ENCODE results near the gene GPSM1.

GPSM1 gene

GRCh38 chr9:136377341-136378169 lies 50.2 kb downstream of the GPSM1 start:
- no peak for DNase-seq (ENCODE audit: low spot score)

- DNase-seq (ENCODE audit: low spot score), result no peak
Measured at GRCh38 chr9:136378170-136379002, 51.0 kb downstream of the GPSM1 start.

- DNase-seq (ENCODE audit: low spot score), result no peak
Measured at GRCh38 chr9:136379003-136379287, 51.6 kb downstream of the GPSM1 start.

- DNase-seq (ENCODE audit: low spot score), result no peak
Measured at GRCh38 chr9:136379401-136379800, 52.1 kb downstream of the GPSM1 start.

GRCh38 chr9:136379891-136380290 lies 52.6 kb downstream of the GPSM1 start:
- no peak for DNase-seq (ENCODE audit: low spot score)

GRCh38 chr9:136380381-136380780 lies 53.0 kb downstream of the GPSM1 start:
- DNase-seq (ENCODE audit: low spot score), result no peak

GRCh38 chr9:136381311-136381710 lies 54.0 kb downstream of the GPSM1 start:
- DNase-seq (ENCODE audit: low spot score), result no peak

GRCh38 chr9:136381966-136382513 lies 54.7 kb downstream of the GPSM1 start:
- no peak for DNase-seq (ENCODE audit: low spot score)

GRCh38 chr9:136383436-136383835 lies 56.1 kb downstream of the GPSM1 start:
- DNase-seq (ENCODE audit: low spot score), result no peak

GRCh38 chr9:136385015-136385414 lies 57.7 kb downstream of the GPSM1 start:
- DNase-seq (ENCODE audit: low spot score), result no peak

GRCh38 chr9:136386018-136386417 lies 58.7 kb downstream of the GPSM1 start:
- DNase-seq (ENCODE audit: low spot score), result no peak

GRCh38 chr9:136387217-136387616 lies 59.9 kb downstream of the GPSM1 start:
- no peak for DNase-seq (ENCODE audit: low spot score)

GRCh38 chr9:136389396-136389795 lies 62.1 kb downstream of the GPSM1 start:
- DNase-seq (ENCODE audit: low spot score), result no peak

- DNase-seq (ENCODE audit: low spot score), result no peak
Measured at GRCh38 chr9:136391737-136392537, 64.6 kb downstream of the GPSM1 start.

- no peak for DNase-seq (ENCODE audit: low spot score)
Measured at GRCh38 chr9:136392538-136393449, 65.5 kb downstream of the GPSM1 start.

- no peak for DNase-seq (ENCODE audit: low spot score)
Measured at GRCh38 chr9:136393531-136393930, 66.2 kb downstream of the GPSM1 start.

- no peak for DNase-seq (ENCODE audit: low spot score)
Measured at GRCh38 chr9:136394312-136395019, 67.1 kb downstream of the GPSM1 start.

GRCh38 chr9:136395020-136395340 lies 67.6 kb downstream of the GPSM1 start:
- DNase-seq (ENCODE audit: low spot score), result no peak

GRCh38 chr9:136395345-136396218 lies 68.2 kb downstream of the GPSM1 start:
- no peak for DNase-seq (ENCODE audit: low spot score)

- no peak for DNase-seq (ENCODE audit: low spot score)
Measured at GRCh38 chr9:136396219-136396515, 68.8 kb downstream of the GPSM1 start.
